Testis (tissue), 3 donors: ENCODE data around the gene CPT1B. TPM values are rescaled to one million over a fixed set of nuclear protein-coding genes. Genes with fewer than 3 reads are reported as not detected.

Experiments used
- DNase-seq: peaks from one replicate; pipeline ENCODE4 v3.0.0-alpha.2; 2019
- H3K27ac ChIP-seq, 2 donors: fragments of 200-600 bp; sonication (generic); one replicate each; pipeline ENCODE4 v1.5.1; 2019
- H3K27me3 ChIP-seq: fragments of 200-600 bp; sonication (generic); one replicate; pipeline ENCODE4 v1.5.1; 2019
- H3K36me3 ChIP-seq: fragments of 200-600 bp; sonication (generic); one replicate; pipeline ENCODE4 v1.5.1; 2017; ENCODE audit warnings: low read depth; ENCODE audit errors: missing control alignments
- H3K4me1 ChIP-seq: fragments of 200-600 bp; sonication (generic); one replicate; pipeline ENCODE4 v1.5.1; 2019
- H3K4me3 ChIP-seq, 2 donors: fragments of 200-600 bp; sonication (generic); one replicate each; pipeline ENCODE4 v1.5.1; 2017 to 2019
- H3K9me3 ChIP-seq: fragments of 200-600 bp; sonication (generic); one replicate; pipeline ENCODE4 v1.5.1; 2017
- CTCF ChIP-seq, 3 experiments: fragments of 450-650 bp in 2 of 3; fragments of 200-600 bp in 1 of 3; sonication (generic) in 1 of 3; IDR thresholded peaks; one replicate each; pipeline ENCODE4 v1.5.1; 2016 to 2019; ENCODE audit warnings: antibody characterized with exemption in 3 of 3, mild to moderate bottlenecking in 2 of 3, moderate library complexity in 1 of 3
- POLR2A ChIP-seq: fragments of 450-650 bp; IDR thresholded peaks from one replicate; pipeline ENCODE4 v1.6.1; 2017; ENCODE audit warnings: antibody characterized with exemption, mild to moderate bottlenecking, moderate library complexity
- WGBS, 2 donors: methylation state at CpG; one replicate each; pipeline ENCODE4 v1.1.5; 2018; 5-methylcytosine and 5-hydroxymethylcytosine counted together
- intact Hi-C: fragments of 100-400 bp; cut with DNase I; formaldehyde crosslinking; loops from one replicate; pipeline ENCODE4 v1.15.1; 2023; ENCODE audit warnings: low total_unique reads
- polyA plus RNA-seq: library from polyadenylated mRNA; stranded (reverse); fragments of 350-450 nt; fragmentation: Illumina TruSeq; extraction: RNeasy Lipid Tissue Mini Kit (QIAGEN cat#74804); gene quantifications from one replicate; pipeline ENCODE4 v1.2.3, GENCODE V29; 2014; ENCODE audit warnings: low read depth, low replicate concordance; ENCODE audit not compliant: insufficient read depth
- total RNA-seq, 2 donors: library from RNA; depleted of rRNA; stranded (reverse); fragments of >200 nt; gene quantifications; one replicate each; pipeline ENCODE4 v1.2.3, GENCODE V29; 2016

The CPT1B gene
- total and polyA plus RNA-seq, 3 donors from 2014 or later, result 103 to 224 (median 123) TPM

- DNase-seq, result no peak
- H3K4me1 ChIP-seq, result peaks cover 9% of the 10 kb centered on the region
- H3K36me3 ChIP-seq, result no peaks in the 10 kb centered on the region
- no peak for TF ChIP-seq POLR2A
- TF ChIP-seq CTCF (IDR thresholded peaks at IDR 0.05), result no peak
- 92 to 93% methylated on average over 8 of the region's 8 CpGs for WGBS, 2 donors
- H3K27me3 ChIP-seq, result no peaks in the 10 kb centered on the region
- H3K27ac ChIP-seq, result no peak overlapping the region
- no peaks in the 10 kb centered on the region for H3K9me3 ChIP-seq
- H3K4me3 ChIP-seq, result no peak overlapping the region
- intact Hi-C loops, result no loop called here
These were observed 2.7 kb downstream of the CPT1B start for GRCh38 chr22:50575426-50575941.

GRCh38 chr22:50574383-50574755 is 3.9 kb downstream of the CPT1B start:
- Histone ChIP-seq H3K27me3 (no peaks in the 10 kb centered on the region), H3K4me3 (no peak overlapping the region), H3K27ac (no peak overlapping the region), H3K4me1 (peaks cover 9% of the 10 kb centered on the region), H3K9me3 (no peaks in the 10 kb centered on the region), H3K36me3 (no peaks in the 10 kb centered on the region)
- intact Hi-C loops, result no loop called here
- WGBS, 2 donors, result 91 to 93% methylated on average over 11 of the region's 11 CpGs
- DNase-seq, result no peak
- TF ChIP-seq CTCF (IDR thresholded peaks at IDR 0.05) (no peak), POLR2A (no peak)

- H3K4me1 ChIP-seq, result peaks cover 8% of the 10 kb centered on the region
- H3K27ac ChIP-seq, result no peak overlapping the region
- no peak for DNase-seq
- no peak overlapping the region for H3K4me3 ChIP-seq
- no peaks in the 10 kb centered on the region for H3K9me3 ChIP-seq
- WGBS, 2 donors, result 93 to 94% methylated on average over 22 to 26 of the region's 26 CpGs
- no peak for TF ChIP-seq CTCF (IDR thresholded peaks at IDR 0.05)
- no peak for TF ChIP-seq POLR2A
- H3K27me3 ChIP-seq, result no peaks in the 10 kb centered on the region
- intact Hi-C loops, result no loop called here
- no peaks in the 10 kb centered on the region for H3K36me3 ChIP-seq
These were observed 4.5 kb downstream of the CPT1B start for GRCh38 chr22:50573491-50574382.

GRCh38 chr22:50572965-50573364 is 5.3 kb downstream of the CPT1B start:
- TF ChIP-seq CTCF (IDR thresholded peaks at IDR 0.05), result no peak
- no peak for TF ChIP-seq POLR2A
- H3K4me3 ChIP-seq, result no peak overlapping the region
- no peak for DNase-seq
- H3K36me3 ChIP-seq, result no peaks in the 10 kb centered on the region
- no peak overlapping the region for H3K27ac ChIP-seq
- intact Hi-C loops, result no loop called here
- no peaks in the 10 kb centered on the region for H3K27me3 ChIP-seq
- no peaks in the 10 kb centered on the region for H3K9me3 ChIP-seq
- H3K4me1 ChIP-seq, result peaks cover under 1% of the 10 kb centered on the region
- 93 to 100% methylated on average over 6 to 11 of the region's 11 CpGs for WGBS, 2 donors
